Measurements from ENCODE around the gene ADIPOR2. TPM values are rescaled to one million over a fixed set of nuclear protein-coding genes. Genes with fewer than 3 reads are reported as not detected.

Gene ADIPOR2
- total and polyA plus RNA-seq, 2 of the 4 experiments (the other 2 are of a cell fraction), result 20.0 to 24.9 TPM

DNA sequence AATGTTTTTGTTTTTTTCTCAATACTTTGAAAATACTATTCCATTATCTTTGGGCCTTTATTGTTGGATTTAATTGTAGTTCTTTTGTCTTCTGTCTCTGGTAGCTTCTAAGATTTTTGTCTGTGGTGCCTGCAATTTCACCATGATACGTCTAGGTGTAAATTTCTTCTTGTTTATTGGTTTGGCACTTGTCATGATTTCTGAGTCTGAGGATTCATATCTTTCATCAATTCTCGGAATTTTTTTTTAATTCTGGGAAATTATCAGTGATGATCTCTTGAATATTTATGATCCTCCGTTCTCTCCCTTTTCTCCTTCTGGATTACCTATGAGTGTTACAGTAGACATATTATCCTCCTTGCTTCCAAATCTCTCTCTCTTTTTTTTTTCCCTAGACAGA, 14.8 kb upstream of the ADIPOR2 start:
- Histone ChIP-seq H2AK5ac (ENCODE audit: low read depth, low read length) (no peak overlapping the region), H3K4me2 (ENCODE audit: low read depth, low read length) (no peak overlapping the region), H2AK9ac (replicated peaks; ENCODE audit: low read depth, low read length, poor library complexity) (no peak overlapping the region), H3K18ac (ENCODE audit: low read depth, low read length) (no peak overlapping the region), H3K14ac (replicated peaks; ENCODE audit: low read depth, low read length) (no peak overlapping the region), H4K91ac (ENCODE audit: insufficient read depth, low read depth, low read length) (no peak overlapping the region), H3K4me3 (ENCODE audit: insufficient read depth, low read depth, low read length) (no peak overlapping the region), H3K27ac (ENCODE audit: insufficient read depth, low read length) (no peak overlapping the region), H4K8ac (ENCODE audit: low read depth in 2 of 2, low read length in 2 of 2) (no peak overlapping the region), H2BK5ac (ENCODE audit: low read depth, low read length, poor library complexity, severe bottlenecking) (no peak overlapping the region), H2BK15ac (ENCODE audit: low read depth, low read length) (no peak overlapping the region), H2BK120ac (ENCODE audit: low read depth, low read length) (no peak overlapping the region), H3K56ac (ENCODE audit: extremely low read depth, insufficient read depth, low read length) (no peak overlapping the region), H3K27me3 (ENCODE audit: control insufficient read depth, insufficient read depth, low read length) (peaks cover 2% of the 10 kb centered on the region; the same call in 1 of the 2 replicates), H2BK20ac (ENCODE audit: low read depth, low read length) (no peak overlapping the region), H3K4ac (ENCODE audit: low read depth, low read length) (no peak overlapping the region), H3K4me1 (ENCODE audit: control insufficient read depth, insufficient read depth, low read length) (no peaks in the 10 kb centered on the region), H4K20me1 (ENCODE audit: insufficient read depth, low read length) (no peaks in the 10 kb centered on the region), H3K23ac (ENCODE audit: low read depth, low read length) (no peak overlapping the region), H3K79me1 (ENCODE audit: low read depth in 1 of 2, low read length in 2 of 2) (no peaks in the 10 kb centered on the region), H3K36me3 (ENCODE audit: control insufficient read depth, insufficient read depth, low read length) (no peaks in the 10 kb centered on the region), H3K9ac (ENCODE audit: low read depth, low read length) (no peak overlapping the region), H3K9me1 (ENCODE audit: insufficient read depth, low read length) (no peaks in the 10 kb centered on the region), H2AFZ (replicated peaks; ENCODE audit: low read length, poor library complexity) (no peak overlapping the region), H3K9me3 (ENCODE audit: control insufficient read depth, insufficient read depth, low read length) (no peaks in the 10 kb centered on the region), H4K5ac (ENCODE audit: low read depth, low read length) (no peak overlapping the region)
- intact Hi-C loops (cut with micrococcal nuclease) (no loop called here), in situ Hi-C loops (cut with MboI; ENCODE audit: low sequenced_read_pairs) (no loop called here), dilution Hi-C loops (cut with HindIII; ENCODE audit: low sequenced_read_pairs, unreplicated experiment) (no loop called here)
- no TSS peak for BruUV-seq (replicated peaks)
- no CpG with 5 or more reads among the region's 3 CpGs for WGBS, 2 experiments (ENCODE audit: extremely low coverage in 2 of 2, insufficient read length in 1 of 2)
- ChIA-PET POLR2A (ENCODE audit: unreplicated experiment) (no interaction called here), CTCF (interaction anchor here (1.0 kb wide), 1 partner anchor 23 kb away, joined by 3 read pairs; no protein-coding TSS in a partner anchor)
- ATAC-seq (ENCODE audit: low read depth) (no peak), DNase-seq (no peak)
- no peak for TF ChIP-seq POLR2A (IDR thresholded peaks at IDR 0.05; ENCODE audit: low read depth, low read length)
- no peak for TF ChIP-seq MAZ (IDR thresholded peaks at IDR 0.05; ENCODE audit: borderline replicate concordance, low read depth, low read length)
- TF ChIP-seq, protein P1, sequence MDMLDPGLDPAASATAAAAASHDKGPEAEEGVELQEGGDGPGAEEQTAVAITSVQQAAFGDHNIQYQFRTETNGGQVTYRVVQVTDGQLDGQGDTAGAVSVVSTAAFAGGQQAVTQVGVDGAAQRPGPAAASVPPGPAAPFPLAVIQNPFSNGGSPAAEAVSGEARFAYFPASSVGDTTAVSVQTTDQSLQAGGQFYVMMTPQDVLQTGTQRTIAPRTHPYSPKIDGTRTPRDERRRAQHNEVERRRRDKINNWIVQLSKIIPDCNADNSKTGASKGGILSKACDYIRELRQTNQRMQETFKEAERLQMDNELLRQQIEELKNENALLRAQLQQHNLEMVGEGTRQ (IDR thresholded peaks at IDR 0.05; ENCODE audit: low read depth, low read length), result no peak
